Measurements from ENCODE around the gene PBXIP1.
A peak's percentile ranks its signal among the peaks of the same experiment; 100 is the strongest.

Gene PBXIP1

DNA sequence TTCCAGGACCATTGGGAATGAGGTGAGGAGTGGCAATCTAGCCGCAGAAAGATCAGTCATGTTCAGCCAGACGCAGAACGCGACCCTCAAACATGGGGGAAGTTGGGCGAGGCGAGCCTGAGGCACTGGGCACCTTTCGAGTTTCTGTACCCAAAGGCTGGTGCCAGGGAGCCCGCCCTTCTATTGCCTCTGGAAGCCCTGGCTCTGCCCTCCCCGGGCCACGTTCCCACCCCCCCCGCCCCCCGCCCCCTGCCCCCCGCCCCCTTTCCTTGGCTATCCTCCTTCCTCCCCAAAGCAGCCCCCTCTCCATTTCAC lies 44.5 kb upstream of the PBXIP1 start:
- H2BK5ac ChIP-seq (ENCODE audit: low read length) = peak overlapping the region; percentile 60
- no peak overlapping the region for H4K8ac ChIP-seq (ENCODE audit: low read depth, low read length)
- peaks cover 5% of the 10 kb centered on the region for H3K79me1 ChIP-seq (ENCODE audit: low read length)
- H3K36me3 ChIP-seq (ENCODE audit: control insufficient read depth, insufficient read depth, low read length) = no peaks in the 10 kb centered on the region
- no CpG with 5 or more reads among the region's 13 CpGs for WGBS (ENCODE audit: extremely low coverage, insufficient coverage, low lambda C conversion rate)
- peak overlapping the region; percentile 82 for H3K18ac ChIP-seq (ENCODE audit: low read length)
- H3K4ac ChIP-seq (ENCODE audit: low read depth, low read length) = no peak overlapping the region
- H2BK120ac ChIP-seq (ENCODE audit: low read depth, low read length) = no peak overlapping the region
- no peak for DNase-seq
- H3K27me3 ChIP-seq (ENCODE audit: insufficient read depth, low read length, poor library complexity) = no peaks in the 10 kb centered on the region
- no peak overlapping the region for H3K23ac ChIP-seq (ENCODE audit: low read length)
- H3K9ac ChIP-seq (ENCODE audit: low read length) = peak overlapping the region; percentile 84
- peak overlapping the region; percentile 90 for H3K56ac ChIP-seq (ENCODE audit: low read length)
- H3K4me3 ChIP-seq (ENCODE audit: low read length) = peak overlapping the region; percentile 10
- H2AK5ac ChIP-seq (ENCODE audit: low read length) = no peak overlapping the region
- peak overlapping the region; percentile 55 for H3K4me2 ChIP-seq (ENCODE audit: low read length)
- H3K4me1 ChIP-seq (ENCODE audit: control insufficient read depth, low read depth, low read length) = peaks cover 10% of the 10 kb centered on the region
- no peak overlapping the region for H2BK15ac ChIP-seq (replicated peaks; ENCODE audit: low read depth)
- H3K79me2 ChIP-seq (ENCODE audit: control insufficient read depth, insufficient read depth, low read length) = peaks cover 16% of the 10 kb centered on the region
- no peak overlapping the region for H4K5ac ChIP-seq (ENCODE audit: low read length)
- peak overlapping the region; percentile 95 for H3K27ac ChIP-seq (ENCODE audit: low read depth, low read length)

DNA sequence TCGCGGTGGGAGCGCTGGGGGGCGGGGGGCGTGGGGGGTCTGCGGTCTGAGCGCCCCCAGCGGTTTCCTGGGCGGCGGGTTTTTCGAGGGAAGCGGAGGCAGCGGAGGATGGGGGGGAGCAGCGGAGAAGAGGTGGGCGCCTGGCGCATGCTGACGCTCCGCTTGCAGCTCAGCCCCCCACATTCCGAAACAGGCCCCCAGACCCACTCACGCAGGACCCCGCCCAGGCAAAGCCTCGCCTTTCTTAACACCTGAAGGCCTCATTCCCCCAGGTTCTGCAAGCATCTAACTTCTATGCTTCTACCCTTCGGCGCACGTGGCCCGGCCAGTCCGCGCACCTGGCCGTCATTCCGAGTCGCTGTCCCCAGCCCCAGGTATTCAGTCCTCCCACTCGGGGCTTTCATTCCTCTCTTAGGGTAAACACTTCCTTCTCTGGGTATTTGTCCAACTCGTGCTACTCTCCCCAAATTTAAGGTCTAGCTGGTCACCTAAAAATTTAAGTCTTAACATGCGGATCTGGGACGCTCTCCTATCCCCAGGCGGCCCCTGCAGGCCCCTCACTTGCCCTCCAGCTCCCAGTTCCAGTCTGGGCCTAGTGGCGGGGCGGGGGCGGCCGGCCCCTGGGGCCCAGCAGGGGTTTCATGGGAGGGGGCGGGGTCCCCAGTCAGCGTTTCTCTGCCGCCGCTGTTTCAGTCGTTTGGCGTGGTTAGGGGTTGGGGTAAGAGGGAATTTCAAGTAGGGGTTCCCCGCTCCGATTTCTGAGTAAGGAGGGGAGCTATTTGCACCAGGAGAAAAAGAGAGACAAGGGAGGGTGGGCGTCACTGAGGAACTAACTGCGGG lies 43.9 kb upstream of the PBXIP1 start:
- H3K4ac ChIP-seq (ENCODE audit: low read depth, low read length) = peak overlapping the region; percentile 71
- H3K4me1 ChIP-seq (ENCODE audit: control insufficient read depth, low read depth, low read length) = peaks cover 6% of the 10 kb centered on the region
- peak; percentile 85 for DNase-seq
- H2BK15ac ChIP-seq (replicated peaks; ENCODE audit: low read depth) = no peak overlapping the region
- H3K4me3 ChIP-seq (ENCODE audit: low read length) = peak overlapping the region; percentile 10
- H2BK120ac ChIP-seq (ENCODE audit: low read depth, low read length) = peak overlapping the region; percentile 68
- no peak overlapping the region for H2AK5ac ChIP-seq (ENCODE audit: low read length)
- peaks cover 12% of the 10 kb centered on the region for H3K79me2 ChIP-seq (ENCODE audit: control insufficient read depth, insufficient read depth, low read length)
- no peak overlapping the region for H3K23ac ChIP-seq (ENCODE audit: low read length)
- H2BK5ac ChIP-seq (ENCODE audit: low read length) = peak overlapping the region; percentile 60
- no peaks in the 10 kb centered on the region for H3K36me3 ChIP-seq (ENCODE audit: control insufficient read depth, insufficient read depth, low read length)
- WGBS (ENCODE audit: extremely low coverage, insufficient coverage, low lambda C conversion rate) = no CpG with 5 or more reads among the region's 50 CpGs
- H4K8ac ChIP-seq (ENCODE audit: low read depth, low read length) = no peak overlapping the region
- no peaks in the 10 kb centered on the region for H3K27me3 ChIP-seq (ENCODE audit: insufficient read depth, low read length, poor library complexity)
- H4K5ac ChIP-seq (ENCODE audit: low read length) = no peak overlapping the region
- H3K9ac ChIP-seq (ENCODE audit: low read length) = peak overlapping the region; percentile 84
- peak overlapping the region; percentile 79 for H3K56ac ChIP-seq (ENCODE audit: low read length)
- peak overlapping the region; percentile 74 for H3K27ac ChIP-seq (ENCODE audit: low read depth, low read length)
- peak overlapping the region; percentile 55 for H3K4me2 ChIP-seq (ENCODE audit: low read length)
- H3K79me1 ChIP-seq (ENCODE audit: low read length) = peaks cover 5% of the 10 kb centered on the region
- H3K18ac ChIP-seq (ENCODE audit: low read length) = peak overlapping the region; percentile 95

DNA sequence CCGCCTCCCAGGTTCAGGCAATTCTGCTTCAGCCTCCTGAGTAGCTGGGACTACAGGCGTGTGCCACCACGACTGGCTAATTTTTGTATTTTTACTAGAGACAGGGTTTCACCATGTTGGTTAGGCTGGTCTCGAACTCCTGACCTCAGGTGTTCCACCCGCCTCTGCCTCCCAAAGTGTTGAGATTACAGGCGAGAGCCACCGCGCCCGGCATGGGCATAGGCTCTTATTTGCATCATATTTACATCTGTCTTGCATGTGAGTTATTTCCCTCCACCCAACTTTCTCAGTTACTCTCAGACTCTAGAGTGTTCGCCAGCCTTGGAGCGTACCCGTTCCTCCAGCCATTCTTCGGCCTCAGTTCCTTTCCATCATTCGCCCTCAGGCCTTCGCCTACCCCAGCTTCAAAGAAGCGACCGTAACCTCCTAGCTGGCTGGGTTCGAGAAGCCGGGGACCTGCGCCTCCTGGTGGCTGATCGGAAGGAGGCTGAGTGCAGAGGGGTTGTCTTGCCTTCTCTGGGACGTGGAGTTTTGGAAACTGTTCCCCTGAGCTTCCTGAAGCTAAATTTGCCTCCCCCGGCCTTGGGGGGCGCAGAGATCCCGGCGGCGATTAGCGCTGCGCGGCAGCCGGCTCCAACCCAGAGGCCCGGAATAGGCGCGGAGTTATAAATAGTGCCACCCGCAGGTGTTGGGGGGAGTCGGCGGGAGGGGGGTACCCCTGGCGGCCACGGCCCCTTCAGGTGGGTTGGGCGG lies 43.1 kb upstream of the PBXIP1 start:
- H3K9ac ChIP-seq (ENCODE audit: low read length) = peak overlapping the region; percentile 41
- peak overlapping the region; percentile 35 for H3K27ac ChIP-seq (ENCODE audit: low read depth, low read length)
- no CpG with 5 or more reads among the region's 40 CpGs for WGBS (ENCODE audit: extremely low coverage, insufficient coverage, low lambda C conversion rate)
- H2BK120ac ChIP-seq (ENCODE audit: low read depth, low read length) = peak overlapping the region; percentile 68
- no peaks in the 10 kb centered on the region for H3K79me1 ChIP-seq (ENCODE audit: low read length)
- H3K4me2 ChIP-seq (ENCODE audit: low read length) = peak overlapping the region; percentile 39
- peak overlapping the region; percentile 95 for H3K18ac ChIP-seq (ENCODE audit: low read length)
- no peak overlapping the region for H2BK5ac ChIP-seq (ENCODE audit: low read length)
- peak overlapping the region; percentile 71 for H3K4ac ChIP-seq (ENCODE audit: low read depth, low read length)
- H3K27me3 ChIP-seq (ENCODE audit: insufficient read depth, low read length, poor library complexity) = no peaks in the 10 kb centered on the region
- no peak overlapping the region for H3K4me3 ChIP-seq (ENCODE audit: low read length)
- no peak overlapping the region for H2BK15ac ChIP-seq (replicated peaks; ENCODE audit: low read depth)
- H4K8ac ChIP-seq (ENCODE audit: low read depth, low read length) = no peak overlapping the region
- no peak overlapping the region for H3K23ac ChIP-seq (ENCODE audit: low read length)
- no peaks in the 10 kb centered on the region for H3K36me3 ChIP-seq (ENCODE audit: control insufficient read depth, insufficient read depth, low read length)
- peak; percentile 95 for DNase-seq
- H3K79me2 ChIP-seq (ENCODE audit: control insufficient read depth, insufficient read depth, low read length) = peaks cover 5% of the 10 kb centered on the region
- no peak overlapping the region for H4K5ac ChIP-seq (ENCODE audit: low read length)
- no peaks in the 10 kb centered on the region for H3K4me1 ChIP-seq (ENCODE audit: control insufficient read depth, low read depth, low read length)
- H3K56ac ChIP-seq (ENCODE audit: low read length) = peak overlapping the region; percentile 77
- H2AK5ac ChIP-seq (ENCODE audit: low read length) = no peak overlapping the region

DNA sequence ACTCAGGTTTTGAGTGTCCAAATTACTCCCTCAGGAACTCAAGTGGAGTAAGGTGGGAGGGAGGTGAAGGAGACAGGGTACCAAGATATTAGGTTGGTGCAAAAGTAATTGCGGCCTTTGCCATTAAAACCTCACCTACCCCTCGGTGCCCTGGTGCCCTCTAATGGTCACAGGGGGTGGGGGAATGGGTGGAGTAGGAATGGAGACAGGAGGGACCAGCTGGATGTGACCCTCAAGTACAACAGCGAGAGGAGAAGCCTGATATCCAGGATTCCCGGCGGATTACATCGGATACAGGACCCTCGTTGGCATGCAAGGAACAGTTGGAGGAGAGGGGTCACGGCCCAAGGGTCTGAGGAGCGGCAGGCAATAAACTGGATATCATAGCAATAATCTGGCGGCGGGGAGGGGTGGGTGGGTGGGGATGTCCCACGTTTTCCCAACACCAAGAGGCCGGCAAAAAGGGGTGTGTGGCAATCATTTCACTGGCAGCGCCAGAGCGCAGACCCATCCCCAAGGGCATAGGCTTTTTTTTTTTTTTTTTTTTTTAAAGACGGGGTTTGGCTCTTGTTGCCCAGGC lies 42.4 kb upstream of the PBXIP1 start:
- WGBS (ENCODE audit: extremely low coverage, insufficient coverage, low lambda C conversion rate) = no CpG with 5 or more reads among the region's 16 CpGs

DNA sequence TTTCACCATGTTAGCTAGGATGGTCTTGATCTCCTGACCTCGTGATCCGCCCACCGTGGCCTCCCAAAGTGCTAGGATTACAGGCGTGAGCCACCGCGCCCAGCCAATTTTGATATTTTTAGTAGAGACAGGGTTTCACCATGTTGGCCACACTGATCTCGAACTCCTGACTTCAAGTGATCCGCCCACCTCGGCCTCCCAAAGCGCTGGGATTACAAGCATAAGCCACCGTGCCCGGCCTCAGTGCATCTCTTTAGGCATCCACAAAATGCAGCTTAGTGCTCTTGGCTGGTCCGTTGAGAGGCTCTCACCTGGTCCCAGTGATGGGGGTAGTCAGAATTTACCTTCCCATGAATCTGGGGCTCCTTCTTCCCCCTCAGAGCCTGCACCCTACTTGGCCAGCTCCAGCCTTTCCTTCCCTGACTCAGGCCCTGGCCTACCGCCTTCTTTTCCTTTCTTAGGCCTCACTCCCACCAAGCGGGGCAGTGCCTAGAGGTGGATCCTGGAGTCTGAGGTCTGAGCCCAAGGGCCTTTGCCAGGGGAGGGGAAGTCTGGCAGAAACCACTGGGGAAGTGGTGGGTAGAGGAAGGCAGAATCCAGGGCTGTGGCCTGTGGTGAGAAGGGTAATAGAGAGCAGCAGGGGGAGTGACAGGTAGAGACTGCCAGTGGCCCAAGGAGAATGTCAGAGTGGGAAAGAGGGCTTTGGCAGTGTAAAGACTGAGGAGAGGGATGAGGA lies 41.2 kb upstream of the PBXIP1 start:
- Histone ChIP-seq H3K36me3 (ENCODE audit: control insufficient read depth, insufficient read depth, low read length) (no peaks in the 10 kb centered on the region), H3K23ac (ENCODE audit: low read length) (no peak overlapping the region), H2BK15ac (replicated peaks; ENCODE audit: low read depth) (no peak overlapping the region), H3K27me3 (ENCODE audit: insufficient read depth, low read length, poor library complexity) (no peaks in the 10 kb centered on the region), H3K9ac (ENCODE audit: low read length) (no peak overlapping the region), H3K27ac (ENCODE audit: low read depth, low read length) (no peak overlapping the region), H4K8ac (ENCODE audit: low read depth, low read length) (no peak overlapping the region), H3K4me2 (ENCODE audit: low read length) (no peak overlapping the region), H3K79me2 (ENCODE audit: control insufficient read depth, insufficient read depth, low read length) (no peaks in the 10 kb centered on the region), H3K4ac (ENCODE audit: low read depth, low read length) (no peak overlapping the region), H3K56ac (ENCODE audit: low read length) (no peak overlapping the region), H2BK120ac (ENCODE audit: low read depth, low read length) (no peak overlapping the region), H2AK5ac (ENCODE audit: low read length) (no peak overlapping the region), H2BK5ac (ENCODE audit: low read length) (no peak overlapping the region), H3K79me1 (ENCODE audit: low read length) (no peaks in the 10 kb centered on the region), H3K4me1 (ENCODE audit: control insufficient read depth, low read depth, low read length) (no peaks in the 10 kb centered on the region), H3K4me3 (ENCODE audit: low read length) (no peak overlapping the region), H4K5ac (ENCODE audit: low read length) (no peak overlapping the region), H3K18ac (ENCODE audit: low read length) (no peak overlapping the region)
- DNase-seq = no peak
- no CpG with 5 or more reads among the region's 15 CpGs for WGBS (ENCODE audit: extremely low coverage, insufficient coverage, low lambda C conversion rate)

More for the DNA sequence above, 42.4 kb upstream of the PBXIP1 start:
- no peak overlapping the region for H3K56ac ChIP-seq (ENCODE audit: low read length)
- no peaks in the 10 kb centered on the region for H3K79me1 ChIP-seq (ENCODE audit: low read length)
- H3K9ac ChIP-seq (ENCODE audit: low read length) = no peak overlapping the region
- H2BK15ac ChIP-seq (replicated peaks; ENCODE audit: low read depth) = no peak overlapping the region
- H3K18ac ChIP-seq (ENCODE audit: low read length) = no peak overlapping the region
- no peak overlapping the region for H4K8ac ChIP-seq (ENCODE audit: low read depth, low read length)
- no peaks in the 10 kb centered on the region for H3K27me3 ChIP-seq (ENCODE audit: insufficient read depth, low read length, poor library complexity)
- H4K5ac ChIP-seq (ENCODE audit: low read length) = no peak overlapping the region
- no peak overlapping the region for H3K4me2 ChIP-seq (ENCODE audit: low read length)
- peaks cover 5% of the 10 kb centered on the region for H3K79me2 ChIP-seq (ENCODE audit: control insufficient read depth, insufficient read depth, low read length)
- no peak for DNase-seq
- no peak overlapping the region for H2BK5ac ChIP-seq (ENCODE audit: low read length)
- H2AK5ac ChIP-seq (ENCODE audit: low read length) = no peak overlapping the region
- no peak overlapping the region for H3K27ac ChIP-seq (ENCODE audit: low read depth, low read length)
- H3K23ac ChIP-seq (ENCODE audit: low read length) = no peak overlapping the region
- no peak overlapping the region for H2BK120ac ChIP-seq (ENCODE audit: low read depth, low read length)
- H3K4me1 ChIP-seq (ENCODE audit: control insufficient read depth, low read depth, low read length) = no peaks in the 10 kb centered on the region
- no peak overlapping the region for H3K4ac ChIP-seq (ENCODE audit: low read depth, low read length)
- H3K4me3 ChIP-seq (ENCODE audit: low read length) = no peak overlapping the region
- H3K36me3 ChIP-seq (ENCODE audit: control insufficient read depth, insufficient read depth, low read length) = no peaks in the 10 kb centered on the region
